ENCODE results near the gene SFI1. TPM values are rescaled to one million over a fixed set of nuclear protein-coding genes. Genes with fewer than 3 reads are reported as not detected.
"Not testable (repeated sequence)": the region's sequence is repeated elsewhere in the genome, so short reads cannot be mapped to it uniquely, and the experiment has no call there.

SFI1 gene
- total RNA-seq, 1 experiment from 2014 or later = 55.2 TPM

DNA sequence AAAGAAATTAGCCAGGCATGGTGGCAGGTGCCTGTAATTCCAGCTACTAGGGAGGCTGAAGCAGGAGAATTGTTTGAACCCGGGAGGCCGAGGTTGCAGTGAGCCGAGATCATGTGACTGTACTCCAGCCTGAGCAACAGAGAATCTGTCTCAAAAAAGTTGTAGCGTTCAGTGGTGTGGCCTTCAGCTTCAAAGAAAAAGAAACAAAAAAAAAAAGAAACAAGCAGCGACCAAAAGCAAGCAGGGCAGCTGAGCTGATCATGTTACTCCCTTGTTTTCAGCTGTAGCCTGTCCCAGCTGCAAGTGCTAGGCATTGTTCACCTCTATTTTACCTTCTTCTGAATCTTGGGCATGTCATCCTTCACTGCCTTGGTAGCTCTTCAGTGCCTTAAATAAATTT is 37.0 kb downstream of the SFI1 start:
- CTCF ChIA-PET = no interaction called here
- POLR2A ChIA-PET = interaction anchor here (0.6 kb wide), 1 partner anchor 103 kb away, joined by 7 read pairs; no protein-coding TSS in a partner anchor
- no peak overlapping the region for H3K27ac Mint-ChIP-seq (ENCODE audit: unreplicated experiment)

DNA sequence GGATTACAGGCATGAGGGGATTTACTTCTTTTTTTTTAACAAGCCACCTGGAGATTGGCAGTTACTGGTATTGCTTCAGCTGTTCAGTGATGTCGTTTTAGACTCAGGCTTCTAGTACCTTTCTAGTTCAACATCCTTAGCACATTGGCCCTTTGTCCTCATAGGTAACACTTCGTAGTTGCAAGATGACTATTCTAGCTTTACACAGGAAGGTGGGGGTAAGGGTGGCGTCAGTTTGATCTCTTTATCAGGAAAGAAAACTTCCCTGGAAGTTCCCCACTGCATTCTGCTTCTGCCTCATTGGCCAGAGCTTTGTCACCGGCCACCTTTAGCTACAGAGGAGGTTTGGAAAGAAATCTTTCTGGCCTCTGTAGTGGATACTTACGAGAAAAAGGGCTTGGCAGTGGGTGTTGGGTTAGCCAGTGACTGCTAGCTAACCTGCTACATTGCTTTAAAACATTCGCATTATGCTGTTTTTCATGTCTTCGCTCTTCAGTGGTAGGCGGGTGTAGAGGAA is 40.7 kb downstream of the SFI1 start:
- ChIA-PET POLR2A (no interaction called here), CTCF (no interaction called here)
- no TSS peak for BruUV-seq (replicated peaks)
- intact Hi-C loops (cut with micrococcal nuclease; ENCODE audit: unreplicated experiment) = no loop called here
- H3K36me3 ChIP-seq (ENCODE audit: control insufficient read depth, insufficient read depth, low read length) = no peaks in the 10 kb centered on the region
- DNase-seq = no peak
- Mint-ChIP-seq H3K4me3 (ENCODE audit: unreplicated experiment) (no peak overlapping the region), H3K4me1 (ENCODE audit: low read depth, unreplicated experiment) (no peaks in the 10 kb centered on the region), H3K27ac (ENCODE audit: unreplicated experiment) (no peak overlapping the region), H3K9me3 (ENCODE audit: unreplicated experiment) (peaks cover 11% of the 10 kb centered on the region), H3K27me3 (ENCODE audit: insufficient read depth, unreplicated experiment) (no peaks in the 10 kb centered on the region), H3K36me3 (ENCODE audit: insufficient read depth, unreplicated experiment) (peaks cover 7% of the 10 kb centered on the region)
- no peaks in the 10 kb centered on the region for H3K4me1 ChIP-seq
- TF ChIP-seq, protein P1, sequence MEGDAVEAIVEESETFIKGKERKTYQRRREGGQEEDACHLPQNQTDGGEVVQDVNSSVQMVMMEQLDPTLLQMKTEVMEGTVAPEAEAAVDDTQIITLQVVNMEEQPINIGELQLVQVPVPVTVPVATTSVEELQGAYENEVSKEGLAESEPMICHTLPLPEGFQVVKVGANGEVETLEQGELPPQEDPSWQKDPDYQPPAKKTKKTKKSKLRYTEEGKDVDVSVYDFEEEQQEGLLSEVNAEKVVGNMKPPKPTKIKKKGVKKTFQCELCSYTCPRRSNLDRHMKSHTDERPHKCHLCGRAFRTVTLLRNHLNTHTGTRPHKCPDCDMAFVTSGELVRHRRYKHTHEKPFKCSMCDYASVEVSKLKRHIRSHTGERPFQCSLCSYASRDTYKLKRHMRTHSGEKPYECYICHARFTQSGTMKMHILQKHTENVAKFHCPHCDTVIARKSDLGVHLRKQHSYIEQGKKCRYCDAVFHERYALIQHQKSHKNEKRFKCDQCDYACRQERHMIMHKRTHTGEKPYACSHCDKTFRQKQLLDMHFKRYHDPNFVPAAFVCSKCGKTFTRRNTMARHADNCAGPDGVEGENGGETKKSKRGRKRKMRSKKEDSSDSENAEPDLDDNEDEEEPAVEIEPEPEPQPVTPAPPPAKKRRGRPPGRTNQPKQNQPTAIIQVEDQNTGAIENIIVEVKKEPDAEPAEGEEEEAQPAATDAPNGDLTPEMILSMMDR (IDR thresholded peaks at IDR 0.05; ENCODE audit: insufficient read depth in 1 of 2, low read depth in 1 of 2, low read length in 1 of 2, severe bottlenecking in 1 of 2, unreplicated experiment in 1 of 2) = no peak
- H3K27me3 ChIP-seq (replicated peaks; ENCODE audit: control insufficient read depth, insufficient read depth, low read length) = no peaks in the 10 kb centered on the region
- H3K9me3 ChIP-seq = no peaks in the 10 kb centered on the region
- no peak overlapping the region for H3K4me3 ChIP-seq (ENCODE audit: low read depth, low read length)

More for the DNA sequence above, 37.0 kb downstream of the SFI1 start:
- Mint-ChIP-seq H3K4me3 (ENCODE audit: unreplicated experiment) (no peak overlapping the region), H3K9me3 (ENCODE audit: unreplicated experiment) (peaks cover 11% of the 10 kb centered on the region), H3K36me3 (ENCODE audit: insufficient read depth, unreplicated experiment) (peaks cover 13% of the 10 kb centered on the region), H3K4me1 (ENCODE audit: low read depth, unreplicated experiment) (no peaks in the 10 kb centered on the region), H3K27me3 (ENCODE audit: insufficient read depth, unreplicated experiment) (no peaks in the 10 kb centered on the region)
- no peaks in the 10 kb centered on the region for H3K9me3 ChIP-seq
- no peaks in the 10 kb centered on the region for H3K36me3 ChIP-seq (ENCODE audit: control insufficient read depth, insufficient read depth, low read length)
- intact Hi-C loops (cut with micrococcal nuclease; ENCODE audit: unreplicated experiment) = no loop called here
- H3K4me1 ChIP-seq = no peaks in the 10 kb centered on the region
- H3K4me3 ChIP-seq (ENCODE audit: low read depth, low read length) = no peak overlapping the region
- TF ChIP-seq, protein P1 (IDR thresholded peaks at IDR 0.05; ENCODE audit: insufficient read depth in 1 of 2, low read depth in 1 of 2, low read length in 1 of 2, severe bottlenecking in 1 of 2, unreplicated experiment in 1 of 2) = no peak
- no peak for DNase-seq
- no TSS peak for BruUV-seq (replicated peaks)
- no peaks in the 10 kb centered on the region for H3K27me3 ChIP-seq (replicated peaks; ENCODE audit: control insufficient read depth, insufficient read depth, low read length)

DNA sequence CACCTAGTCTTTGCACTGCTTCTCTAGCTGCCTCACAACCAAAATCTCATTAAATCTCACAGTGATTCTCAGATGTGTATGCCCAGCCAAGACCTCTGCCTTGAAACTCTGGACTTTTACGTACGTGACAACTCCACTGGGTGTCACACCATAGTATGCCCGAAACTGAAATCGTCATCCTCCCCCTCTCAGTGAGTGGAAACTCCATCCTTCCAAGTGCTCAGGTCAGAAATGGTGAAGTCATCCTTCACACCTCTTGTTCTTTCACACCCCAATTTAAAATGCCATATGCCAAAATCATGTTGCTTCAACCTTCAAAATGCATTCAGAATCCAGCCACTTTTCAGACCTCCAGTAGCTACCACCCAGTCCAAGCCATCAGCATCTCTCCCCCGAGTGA is 42.5 kb downstream of the SFI1 start:
- DNase-seq = no peak
- no peaks in the 10 kb centered on the region for H3K4me1 ChIP-seq
- peaks cover 10% of the 10 kb centered on the region for H3K9me3 Mint-ChIP-seq (ENCODE audit: unreplicated experiment)
- intact Hi-C loops (cut with micrococcal nuclease; ENCODE audit: unreplicated experiment) = no loop called here
- POLR2A ChIA-PET = no interaction called here
- H3K4me1 Mint-ChIP-seq (ENCODE audit: low read depth, unreplicated experiment) = no peaks in the 10 kb centered on the region
- peaks cover 7% of the 10 kb centered on the region for H3K36me3 Mint-ChIP-seq (ENCODE audit: insufficient read depth, unreplicated experiment)
- TF ChIP-seq, protein P1 (IDR thresholded peaks at IDR 0.05; ENCODE audit: insufficient read depth in 1 of 2, low read depth in 1 of 2, low read length in 1 of 2, severe bottlenecking in 1 of 2, unreplicated experiment in 1 of 2) = no peak
- CTCF ChIA-PET = interaction anchor here (0.6 kb wide), 1 partner anchor 1117 kb away, joined by 4 read pairs; no protein-coding TSS in a partner anchor
- BruUV-seq (replicated peaks) = no TSS peak
- no peak overlapping the region for H3K4me3 Mint-ChIP-seq (ENCODE audit: unreplicated experiment)
- H3K27me3 Mint-ChIP-seq (ENCODE audit: insufficient read depth, unreplicated experiment) = no peaks in the 10 kb centered on the region
- H3K4me3 ChIP-seq (ENCODE audit: low read depth, low read length) = no peak overlapping the region
- no peaks in the 10 kb centered on the region for H3K9me3 ChIP-seq
- no peaks in the 10 kb centered on the region for H3K36me3 ChIP-seq (ENCODE audit: control insufficient read depth, insufficient read depth, low read length)
- H3K27me3 ChIP-seq (replicated peaks; ENCODE audit: control insufficient read depth, insufficient read depth, low read length) = no peaks in the 10 kb centered on the region
- no peak overlapping the region for H3K27ac Mint-ChIP-seq (ENCODE audit: unreplicated experiment)

DNA sequence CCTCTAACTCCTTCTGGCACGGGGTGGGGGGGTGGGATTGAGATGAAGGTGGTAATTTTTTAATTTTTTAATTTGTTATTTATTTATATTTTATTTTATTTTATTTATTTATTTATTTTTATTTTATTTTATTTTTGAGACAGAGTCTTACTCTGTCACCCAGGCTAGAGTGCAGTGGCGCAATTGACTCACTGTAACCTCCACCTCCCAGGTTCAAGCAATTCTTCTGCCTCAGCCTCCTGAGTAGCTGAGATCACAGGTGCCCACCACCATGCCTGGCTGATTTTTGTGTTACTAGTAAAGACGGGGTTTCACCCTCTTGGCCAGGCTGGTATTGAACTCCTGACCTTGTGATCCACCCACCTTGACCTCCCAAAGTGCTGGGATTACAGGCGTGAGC is 43.8 kb downstream of the SFI1 start:
- DNase-seq; H3K36me3 Mint-ChIP-seq (ENCODE audit: insufficient read depth, unreplicated experiment); H3K27ac Mint-ChIP-seq (ENCODE audit: unreplicated experiment); H3K9me3 Mint-ChIP-seq (ENCODE audit: unreplicated experiment); H3K4me3 Mint-ChIP-seq (ENCODE audit: unreplicated experiment); H3K9me3 ChIP-seq; BruUV-seq (replicated peaks); H3K4me3 ChIP-seq (ENCODE audit: low read depth, low read length); H3K27me3 Mint-ChIP-seq (ENCODE audit: insufficient read depth, unreplicated experiment); H3K27me3 ChIP-seq (replicated peaks; ENCODE audit: control insufficient read depth, insufficient read depth, low read length); H3K4me1 Mint-ChIP-seq (ENCODE audit: low read depth, unreplicated experiment); POLR2A ChIA-PET; H3K36me3 ChIP-seq (ENCODE audit: control insufficient read depth, insufficient read depth, low read length); intact Hi-C loops (cut with micrococcal nuclease; ENCODE audit: unreplicated experiment); H3K4me1 ChIP-seq: not testable (repeated sequence)
- CTCF ChIA-PET = interaction anchor here (0.8 kb wide), 1 partner anchor 16 kb away, joined by 3 read pairs; no protein-coding TSS in a partner anchor
